BE2C (cell line): ENCODE data around the gene PC.

Source experiments
- DNase-seq: peaks from one replicate; pipeline ENCODE4 v3.0.0-alpha.2; 2020
- H3K27me3 ChIP-seq: fragments of 250-450 bp; sonication (Bioruptor Pico); 2 replicates; pipeline ENCODE4 v1.5.1; 2020; ENCODE audit warnings: mild to moderate bottlenecking
- H3K36me3 ChIP-seq: fragments of 250-450 bp; sonication (Bioruptor Pico); 2 replicates; pipeline ENCODE4 v1.5.1; 2020; ENCODE audit warnings: mild to moderate bottlenecking
- H3K4me1 ChIP-seq: fragments of 250-450 bp; sonication (Bioruptor Pico); 2 replicates; pipeline ENCODE4 v1.5.1; 2020
- H3K4me3 ChIP-seq: 2 replicates; pipeline ENCODE4 v1.5.1; 2011; ENCODE audit warnings: low read depth, low read length
- H3K9me3 ChIP-seq: fragments of 250-450 bp; sonication (Bioruptor Pico); 2 replicates; pipeline ENCODE4 v1.5.1; 2020
- CTCF ChIP-seq: IDR thresholded peaks from 2 replicates; pipeline ENCODE4 v1.5.1; 2012; ENCODE audit warnings: mild to moderate bottlenecking, low read depth, low read length

PC gene

GRCh38 chr11:66906061-66906733 lies 52.0 kb downstream of the PC start:
- Histone ChIP-seq H3K36me3 (peaks cover 3% of the 10 kb centered on the region; the same call in 1 of the 2 replicates), H3K27me3 (no peaks in the 10 kb centered on the region), H3K4me1 (no peaks in the 10 kb centered on the region; the same call in none of the 2 replicates), H3K9me3 (no peaks in the 10 kb centered on the region), H3K4me3 (no peak overlapping the region)
- TF ChIP-seq CTCF: no peak
- no peak for DNase-seq

GRCh38 chr11:66905631-66906030 lies 52.6 kb downstream of the PC start:
- Histone ChIP-seq H3K4me1 (no peaks in the 10 kb centered on the region; the same call in none of the 2 replicates), H3K36me3 (peaks cover 3% of the 10 kb centered on the region; the same call in 1 of the 2 replicates)
- no peak for TF ChIP-seq CTCF

DNA sequence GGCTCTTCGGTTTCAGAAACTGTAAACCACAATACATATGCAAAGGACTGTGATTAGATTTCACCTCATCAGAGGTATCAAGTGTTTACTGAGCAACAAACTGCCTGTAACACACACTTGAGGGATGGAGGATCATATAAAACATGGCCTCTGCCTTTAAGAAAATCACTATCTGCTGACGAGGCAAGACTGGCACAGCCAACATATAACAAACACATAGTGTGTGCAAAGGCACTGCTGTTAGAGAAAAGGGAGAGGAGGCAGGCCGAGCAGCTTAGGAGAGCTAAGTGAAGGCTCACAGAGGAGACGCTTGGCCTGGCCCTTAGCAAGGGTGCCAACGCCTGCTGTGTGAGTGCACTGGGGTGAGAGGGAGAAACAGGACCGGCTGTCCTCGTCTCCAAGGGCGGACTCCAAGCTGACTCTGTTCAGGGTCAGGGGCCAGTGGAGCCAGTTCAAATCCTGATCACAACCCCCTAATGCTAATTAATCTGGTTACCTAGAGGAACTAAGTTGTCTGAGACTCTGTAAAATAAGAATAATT lies 53.1 kb downstream of the PC start:
- Histone ChIP-seq H3K4me1 (no peaks in the 10 kb centered on the region; the same call in none of the 2 replicates), H3K9me3 (no peaks in the 10 kb centered on the region), H3K36me3 (peaks cover under 1% of the 10 kb centered on the region; the same call in 1 of the 2 replicates), H3K4me3 (no peak overlapping the region), H3K27me3 (no peaks in the 10 kb centered on the region)
- TF ChIP-seq CTCF: no peak
- no peak for DNase-seq

More at GRCh38 chr11:66905631-66906030, 52.6 kb downstream of the PC start:
- H3K4me3 ChIP-seq: no peak overlapping the region
- no peaks in the 10 kb centered on the region for H3K27me3 ChIP-seq
- no peak for DNase-seq
- H3K9me3 ChIP-seq: no peaks in the 10 kb centered on the region

DNA sequence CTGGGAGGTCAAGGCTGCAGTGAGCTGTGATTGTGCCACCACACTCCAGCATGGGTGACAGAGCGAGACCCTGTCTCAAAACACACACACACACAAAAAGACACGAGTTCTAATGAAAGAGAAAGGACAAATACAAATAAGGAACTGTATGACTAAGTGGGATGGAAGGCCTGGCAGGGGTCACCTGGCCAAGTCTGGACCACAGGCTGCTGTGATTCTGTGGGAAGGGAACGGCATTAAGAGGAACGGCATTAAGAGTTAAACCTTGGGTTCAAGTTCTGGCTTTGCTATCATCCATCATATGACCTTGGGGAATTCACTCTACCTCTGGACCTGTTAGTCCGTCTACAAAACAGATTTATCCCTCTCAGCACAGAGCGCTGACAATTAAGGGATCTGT lies 53.6 kb downstream of the PC start:
- no peaks in the 10 kb centered on the region; the same call in none of the 2 replicates for H3K4me1 ChIP-seq
- H3K27me3 ChIP-seq: no peaks in the 10 kb centered on the region
- no peak for TF ChIP-seq CTCF
- no peaks in the 10 kb centered on the region for H3K9me3 ChIP-seq
- no peak for DNase-seq
- no peaks in the 10 kb centered on the region for H3K36me3 ChIP-seq
- H3K4me3 ChIP-seq: no peak overlapping the region

GRCh38 chr11:66904055-66904454 lies 54.1 kb downstream of the PC start:
- Histone ChIP-seq H3K4me3 (no peak overlapping the region), H3K27me3 (no peaks in the 10 kb centered on the region), H3K36me3 (no peaks in the 10 kb centered on the region), H3K9me3 (no peaks in the 10 kb centered on the region), H3K4me1 (no peaks in the 10 kb centered on the region; the same call in none of the 2 replicates)
- no peak for TF ChIP-seq CTCF
- DNase-seq: no peak

GRCh38 chr11:66902486-66903177 lies 55.6 kb downstream of the PC start:
- no peak for TF ChIP-seq CTCF
- Histone ChIP-seq H3K9me3 (no peaks in the 10 kb centered on the region), H3K4me3 (no peak overlapping the region), H3K4me1 (no peaks in the 10 kb centered on the region; the same call in none of the 2 replicates), H3K36me3 (no peaks in the 10 kb centered on the region), H3K27me3 (no peaks in the 10 kb centered on the region)
- DNase-seq: no peak
